Measurements from ENCODE around the gene TMEM132D.

- TF ChIP-seq CTCF (IDR thresholded peaks at IDR 0.05; ENCODE audit: poor library complexity, severe bottlenecking): no peak
- no peak for TF ChIP-seq EZH2 (IDR thresholded peaks at IDR 0.05; ENCODE audit: borderline replicate concordance, insufficient read depth, low read length, poor library complexity, severe bottlenecking)
- TF ChIP-seq POLR2AphosphoS5 (IDR thresholded peaks at IDR 0.05): no peak
- TF ChIP-seq MXI1 (conservative IDR thresholded peaks at IDR 0.05; ENCODE audit: poor library complexity, severe bottlenecking): no peak
- no peak for TF ChIP-seq RAD21 (conservative IDR thresholded peaks at IDR 0.05)
- no peak for TF ChIP-seq EP300 (conservative IDR thresholded peaks at IDR 0.05; ENCODE audit: poor library complexity, severe bottlenecking)
- no peak for TF ChIP-seq REST (IDR thresholded peaks at IDR 0.05; ENCODE audit: borderline replicate concordance)
These were observed 373.3 kb downstream of the TMEM132D start for GRCh38 chr12:129530517-129530916.

Measured in neural cell (in vitro differentiated cells).